Stimulated activated CD8-positive, alpha-beta memory T cell treated with anti-CD3 and anti-CD28 coated beads, Interleukin-4, amount 100 ng/mL, for 1 hour (primary cell): ENCODE measurements around the gene UMPS.

Experiments used
- DNase-seq, 2 donors: peaks; one replicate each; pipeline ENCODE4 v3.0.0-alpha.2; 2020; ENCODE audit warnings: low read depth in 2 of 2, low spot score in 1 of 2

The UMPS gene

GRCh38 chr3:124763206-124763605 is 33.0 kb downstream of the UMPS start:
- DNase-seq = no peak

GRCh38 chr3:124763644-124764358 is 33.5 kb downstream of the UMPS start:
- no peak for DNase-seq

DNA sequence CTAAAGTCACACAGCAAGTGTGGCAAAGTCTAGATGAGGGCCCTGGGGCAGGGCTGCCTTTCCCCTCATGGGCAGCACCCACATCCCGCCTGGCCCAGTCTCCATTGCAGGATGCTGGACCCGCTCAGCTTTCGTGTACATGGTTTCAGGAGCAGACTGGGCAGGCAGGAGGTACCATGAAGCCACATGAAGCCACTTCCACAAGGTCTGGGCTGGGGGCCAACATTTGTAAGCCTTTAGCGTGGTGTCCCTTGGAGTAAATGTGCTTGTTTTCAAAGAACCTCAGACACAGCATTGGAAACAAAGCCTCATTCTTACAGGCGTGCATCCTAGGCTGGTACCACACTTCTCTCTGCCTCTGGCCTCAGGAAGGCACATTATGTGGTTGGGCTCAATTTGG is 34.5 kb downstream of the UMPS start:
- no peak for DNase-seq

DNA sequence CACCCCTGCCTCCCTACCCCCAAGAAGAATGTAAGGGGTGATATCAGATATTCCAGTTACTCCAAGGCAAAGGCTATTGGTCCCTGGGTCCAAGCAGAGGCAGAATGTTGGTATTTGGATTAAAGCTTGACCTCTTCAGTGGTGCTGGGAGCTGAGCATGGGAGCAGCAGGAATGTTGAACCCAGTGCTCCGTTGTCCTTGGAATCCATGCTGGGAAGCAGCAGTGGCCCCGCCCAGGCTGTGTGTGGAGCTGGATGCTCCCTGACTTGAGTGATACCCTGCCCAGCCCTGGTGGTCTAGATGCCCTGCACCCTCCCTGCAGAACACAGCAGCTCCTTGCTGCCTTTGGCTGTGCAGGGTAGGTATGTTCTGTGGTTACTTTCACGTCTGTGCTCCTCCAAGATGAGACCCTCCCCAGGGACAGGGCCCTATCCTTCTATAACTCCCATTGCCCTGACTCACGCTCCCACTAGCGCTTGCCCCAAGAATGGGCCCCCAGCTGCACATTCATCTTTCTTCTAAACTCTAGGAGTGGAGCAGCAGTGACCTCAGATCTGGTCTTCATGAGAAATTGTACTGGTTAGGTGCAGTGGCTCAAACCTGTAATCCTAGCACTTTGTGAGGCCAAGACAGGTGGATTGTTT is 35.1 kb downstream of the UMPS start:
- no peak for DNase-seq

DNA sequence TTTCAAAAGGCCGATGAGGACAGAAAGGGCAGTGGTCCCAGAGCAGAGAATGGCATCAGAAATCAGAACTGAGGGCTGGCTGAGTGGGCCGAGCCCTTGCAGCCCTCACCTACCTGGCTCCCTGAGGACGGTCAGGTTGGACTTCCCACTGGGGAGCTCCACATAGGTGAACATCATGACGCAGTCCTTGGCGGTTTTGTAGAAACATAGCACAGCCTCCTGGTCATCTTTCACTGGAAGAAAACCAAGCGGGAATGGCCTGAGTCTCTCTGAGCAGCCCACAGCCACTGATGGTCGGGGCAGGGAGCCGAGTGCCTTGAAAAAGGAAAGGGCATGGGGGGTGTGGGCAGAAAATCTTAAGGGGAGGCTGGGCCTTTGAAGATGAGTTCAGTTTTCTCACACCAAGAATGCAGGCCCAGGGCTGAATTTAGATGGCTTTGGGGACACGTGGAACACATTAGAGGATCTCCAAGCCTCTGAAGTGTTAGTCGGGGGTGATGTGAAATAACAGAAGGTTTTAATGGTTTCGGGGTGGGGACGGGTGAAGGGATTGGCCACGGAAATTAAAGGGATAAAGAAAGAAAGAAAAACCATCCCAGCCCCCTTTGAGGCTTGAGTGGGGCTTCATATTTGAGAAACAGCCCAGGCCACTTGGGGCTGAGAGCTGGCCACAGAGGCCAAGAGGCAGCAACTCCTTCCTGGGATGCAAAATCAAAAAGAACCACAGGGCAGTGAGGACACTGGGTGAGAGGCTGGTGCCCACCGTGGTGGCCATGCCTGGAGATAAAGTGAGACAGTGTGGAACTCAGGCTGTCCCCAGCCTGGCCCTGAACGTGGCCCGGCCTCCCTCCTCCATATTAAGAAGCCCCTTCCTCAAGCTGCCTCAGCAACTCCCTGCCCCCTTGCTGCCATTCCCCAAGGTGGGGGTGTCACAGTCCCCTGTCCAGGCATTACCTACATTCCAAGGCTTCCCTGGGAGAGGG is 36.2 kb downstream of the UMPS start:
- DNase-seq = no peak

DNA sequence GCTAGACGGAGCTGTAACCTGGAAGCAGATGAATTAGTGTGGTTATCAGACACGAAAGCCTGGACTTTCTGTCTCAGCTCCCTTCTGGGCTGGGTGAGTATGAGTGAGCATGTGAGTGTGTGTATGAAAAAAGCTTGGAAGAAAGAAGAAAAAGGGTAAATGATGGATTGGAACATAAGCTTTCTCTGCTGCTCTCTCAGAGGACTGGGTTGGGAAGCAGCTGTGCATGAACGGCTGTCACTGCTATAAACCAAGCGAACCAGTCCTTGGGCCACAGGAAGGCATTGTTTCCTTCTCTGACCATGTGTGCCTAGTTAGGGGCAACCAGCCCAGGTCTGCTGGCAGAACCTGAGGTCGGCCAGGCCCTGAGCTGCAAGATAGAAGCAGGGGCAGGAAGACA is 37.0 kb downstream of the UMPS start:
- no peak for DNase-seq

- no peak for DNase-seq
Measured at GRCh38 chr3:124767691-124768090, 37.4 kb downstream of the UMPS start.

DNA sequence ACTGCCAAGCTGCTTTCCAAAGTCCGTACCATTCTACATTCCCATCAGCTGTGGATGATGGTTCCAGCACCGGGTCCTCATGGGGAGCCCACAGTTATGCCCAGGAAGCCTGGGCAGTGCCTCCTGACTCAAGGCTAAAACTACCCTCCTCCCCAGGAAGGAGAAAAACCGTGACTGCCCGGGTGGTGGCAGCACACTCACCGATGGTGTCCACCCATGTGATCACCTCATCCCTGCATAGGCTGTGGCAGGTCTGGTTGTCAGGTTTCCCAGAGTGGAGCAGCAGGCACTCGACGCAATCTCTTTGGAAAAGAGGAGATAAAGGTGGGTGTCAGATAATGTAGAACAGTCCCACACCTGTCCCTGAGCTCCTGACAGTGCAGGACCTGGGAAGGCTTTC is 38.6 kb downstream of the UMPS start:
- no peak for DNase-seq

DNA sequence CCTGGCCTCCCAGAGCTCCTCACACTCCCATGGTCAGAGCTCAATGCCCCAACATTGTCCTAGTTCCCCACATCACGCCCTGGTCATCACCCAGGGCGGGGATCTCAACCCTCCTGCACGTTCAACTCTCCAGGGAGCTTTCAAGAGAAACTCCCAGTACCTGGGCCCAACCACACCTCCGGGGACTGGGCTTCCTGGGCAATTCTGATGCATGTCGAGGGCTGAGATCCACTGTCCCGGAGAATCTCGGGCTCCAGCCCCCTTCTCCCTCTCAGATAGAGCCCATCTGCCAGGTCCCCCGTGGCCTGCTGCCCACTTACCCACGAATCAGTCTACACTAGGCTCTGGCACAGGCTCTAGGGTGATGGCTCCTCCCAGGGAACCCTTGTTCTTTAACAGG is 39.2 kb downstream of the UMPS start:
- DNase-seq = no peak

DNA sequence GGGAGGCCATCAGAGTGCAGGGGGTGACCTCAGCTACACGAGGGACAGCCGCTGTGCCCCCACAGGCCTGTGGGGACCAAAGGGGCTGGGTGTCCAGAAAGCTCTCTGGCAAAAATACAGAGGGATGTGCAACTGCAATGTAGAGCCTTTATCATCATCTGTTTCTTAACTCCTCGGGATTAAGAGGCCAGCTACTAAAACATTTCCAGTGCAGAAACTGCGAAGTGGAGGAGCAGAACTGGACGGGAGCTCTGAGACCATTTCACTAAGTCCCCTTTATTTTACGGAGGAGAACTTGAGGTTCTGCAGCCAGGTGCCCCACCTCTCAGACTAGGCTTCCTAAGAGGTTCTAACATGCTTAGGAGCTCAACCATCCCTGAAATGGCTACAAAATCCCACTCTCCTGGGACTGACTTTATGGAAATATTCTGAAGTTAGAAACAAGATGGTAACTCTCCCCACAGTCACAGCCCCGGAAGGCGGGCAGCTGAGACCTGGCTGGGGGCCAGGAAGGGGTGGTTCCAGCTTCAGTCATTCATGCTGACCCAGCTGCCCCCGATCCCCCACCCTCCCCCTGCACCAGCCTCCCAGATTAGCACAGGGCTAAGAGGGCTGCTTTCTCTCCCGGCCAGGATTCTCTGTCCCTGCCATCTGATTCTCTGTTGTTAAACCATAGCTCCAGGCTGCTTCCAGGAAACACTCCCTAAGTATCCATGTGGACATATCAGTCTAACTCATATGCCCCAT is 40.3 kb downstream of the UMPS start:
- DNase-seq = no peak

DNA sequence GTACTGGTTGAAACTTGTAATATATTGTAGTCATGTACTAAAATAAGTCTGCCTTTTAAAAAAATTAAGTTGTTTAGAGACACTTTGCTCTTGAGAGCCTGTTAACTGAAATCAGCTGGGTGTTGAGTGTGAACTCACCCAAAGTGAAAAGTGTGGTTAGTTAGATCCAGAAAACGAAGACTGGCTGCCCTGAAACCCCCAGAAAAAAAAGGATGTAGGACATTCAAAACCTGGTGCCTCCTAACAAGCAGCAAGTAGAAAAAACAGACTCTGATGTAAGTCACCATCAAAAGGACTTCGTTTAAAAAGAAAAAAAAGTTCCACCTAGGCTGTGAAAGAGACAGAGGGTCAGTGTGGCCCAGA is 40.8 kb downstream of the UMPS start:
- no peak for DNase-seq

DNA sequence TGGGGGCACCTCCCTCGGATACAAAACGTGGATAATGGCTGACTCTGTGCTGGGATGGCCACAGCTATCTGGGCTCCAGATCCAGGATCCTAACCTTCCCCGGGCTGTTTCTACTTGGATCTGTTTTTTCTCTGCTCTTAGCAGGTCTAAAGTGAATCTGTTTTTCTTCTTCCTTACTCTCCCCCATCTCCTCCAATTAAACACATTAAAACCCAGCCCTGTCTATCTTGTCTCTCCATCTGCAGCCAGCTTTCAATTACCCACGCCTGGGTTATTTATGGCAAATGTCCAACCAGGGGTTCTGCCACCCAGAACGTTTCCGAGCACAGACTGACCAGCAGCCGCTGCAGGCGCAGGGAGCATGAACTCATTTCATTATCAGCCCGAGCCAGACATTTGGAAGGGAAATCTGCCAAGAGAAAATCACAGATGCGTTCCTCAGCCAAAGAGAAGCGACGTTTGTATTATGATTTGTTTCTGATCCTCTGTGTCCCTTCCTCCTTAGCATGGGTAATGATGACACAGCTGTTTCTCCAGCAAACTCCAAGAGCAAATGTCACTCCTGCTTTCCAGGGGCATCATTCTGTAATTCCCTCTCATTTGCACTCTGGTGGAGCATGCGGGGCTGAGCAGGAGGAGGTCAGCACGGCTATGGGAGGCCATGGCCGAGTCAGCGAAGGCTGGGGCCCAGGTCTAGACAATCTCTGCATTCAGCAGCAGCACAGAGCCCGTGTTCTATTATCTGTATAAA is 42.0 kb downstream of the UMPS start:
- DNase-seq = no peak

DNA sequence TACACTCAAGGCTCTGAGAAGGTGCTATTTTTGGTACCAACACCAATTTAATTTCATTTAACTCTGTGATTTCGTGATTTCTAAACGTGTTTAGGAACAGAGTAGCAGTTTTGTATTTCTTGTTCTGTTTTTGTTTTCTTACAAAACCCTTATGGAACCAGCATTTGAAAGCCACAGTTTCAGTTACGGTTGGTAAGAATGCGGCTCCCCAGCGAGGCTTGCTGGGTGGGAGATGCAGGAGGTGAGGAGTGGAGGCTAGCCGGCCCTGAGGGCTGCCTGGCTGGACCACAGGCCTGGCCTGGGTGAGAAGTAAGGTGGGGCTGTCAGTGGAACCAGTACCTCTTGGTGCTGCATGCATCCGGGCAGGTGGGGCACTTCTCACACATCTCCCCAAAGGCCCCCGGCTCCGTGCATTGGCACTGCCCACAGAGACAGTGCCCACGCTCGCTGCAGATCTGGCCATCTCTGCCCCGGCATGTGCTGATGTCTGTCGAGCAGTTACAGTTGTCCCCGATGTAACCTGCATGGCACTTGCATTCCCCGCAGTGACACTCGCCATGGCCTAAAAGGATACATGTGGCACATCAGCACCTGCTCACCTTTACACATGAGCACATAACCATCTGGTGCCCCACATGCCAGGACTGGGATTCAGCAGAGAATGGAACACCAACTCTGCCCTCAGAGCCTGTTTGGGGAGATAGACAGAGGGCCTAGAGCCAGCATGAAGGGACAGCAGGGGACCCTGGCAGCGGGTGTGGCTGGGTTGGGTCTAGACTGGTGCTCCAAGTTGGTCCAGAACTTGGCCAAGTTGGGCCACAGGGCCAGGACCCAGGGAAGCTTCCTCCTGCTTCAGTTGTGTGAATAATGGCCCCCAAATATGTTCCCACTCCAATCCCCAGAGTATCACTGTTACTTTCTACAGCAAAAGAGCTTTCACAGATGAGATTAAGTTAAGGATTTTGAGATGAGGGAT is 43.4 kb downstream of the UMPS start:
- no peak for DNase-seq

- DNase-seq = no peak
Measured at GRCh38 chr3:124774327-124774718, 44.1 kb downstream of the UMPS start.

DNA sequence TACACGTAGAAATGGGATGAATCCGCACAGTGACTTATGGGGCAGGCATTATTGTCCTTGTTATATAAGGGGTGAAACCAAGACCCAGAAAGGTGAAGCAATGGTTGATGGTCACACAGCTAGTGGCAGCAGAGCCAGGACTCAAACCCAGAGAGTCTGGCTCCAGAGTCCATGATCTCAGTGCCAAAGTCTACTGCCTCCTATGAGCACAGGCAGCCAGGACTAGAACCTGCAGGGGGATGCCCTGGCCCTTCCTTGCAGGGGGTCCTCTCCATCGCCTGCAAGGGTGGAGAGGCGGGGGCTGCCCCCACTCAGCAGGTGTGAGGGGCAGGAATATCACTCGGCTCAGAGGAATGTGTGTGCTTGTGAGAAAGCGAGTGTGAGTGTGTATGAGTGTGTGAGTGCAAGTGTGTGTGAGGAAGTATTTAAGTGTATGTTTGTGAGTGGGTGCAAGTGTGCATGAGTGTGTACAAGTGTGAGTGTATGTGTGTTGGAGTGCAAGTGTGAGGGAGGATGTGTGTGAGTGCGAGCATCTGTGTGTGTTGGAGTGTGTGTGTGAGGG is 44.7 kb downstream of the UMPS start:
- no peak for DNase-seq

GRCh38 chr3:124775877-124776276 is 45.6 kb downstream of the UMPS start:
- no peak for DNase-seq

GRCh38 chr3:124776856-124777255 is 46.6 kb downstream of the UMPS start:
- no peak for DNase-seq

DNA sequence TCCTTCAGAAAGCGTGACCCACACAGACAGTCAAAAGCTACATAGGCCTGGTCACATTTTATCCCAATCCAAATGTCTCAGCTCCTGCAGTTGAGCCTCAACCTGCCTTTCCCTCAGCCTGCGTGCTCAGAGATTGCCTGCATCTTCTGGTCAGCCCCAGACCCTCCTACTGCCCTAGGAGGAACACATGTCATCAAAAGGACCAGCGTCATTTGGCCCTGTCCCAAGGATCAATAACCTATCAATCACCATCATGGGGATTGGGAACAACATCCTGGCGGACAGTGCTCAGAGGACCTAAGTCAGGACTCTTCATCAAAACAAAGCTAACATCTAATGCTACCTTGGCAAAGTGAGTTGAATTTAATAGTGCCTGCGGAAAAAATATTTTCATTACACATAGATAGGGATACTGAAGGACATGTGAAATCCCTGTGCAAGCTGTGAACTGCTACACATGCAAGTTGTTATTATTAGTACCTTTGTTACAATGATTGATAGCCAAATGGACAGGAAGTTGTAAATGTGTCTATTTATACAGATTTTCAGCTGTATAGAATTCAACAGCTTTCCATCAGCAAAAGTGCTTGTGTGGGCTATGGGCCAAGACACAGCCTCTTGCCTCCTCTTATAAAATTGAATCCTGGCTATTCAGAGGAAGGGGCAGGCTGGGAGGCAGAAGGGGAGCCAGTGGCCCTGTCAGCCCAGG is 47.7 kb downstream of the UMPS start:
- no peak for DNase-seq
